GM18498 (cell line): ENCODE results near the gene EDIL3.
"Not testable (repeated sequence)": the region's sequence is repeated elsewhere in the genome, so short reads cannot be mapped to it uniquely, and the experiment has no call there.

Experiments
- ATAC-seq: cut with Tn5 transposase; IDR thresholded peaks from one replicate; pipeline ENCODE4 v1.9.1; 2021; ENCODE audit warnings: mild to moderate bottlenecking, moderate library complexity; ENCODE audit not compliant: unreplicated experiment

EDIL3 gene

DNA sequence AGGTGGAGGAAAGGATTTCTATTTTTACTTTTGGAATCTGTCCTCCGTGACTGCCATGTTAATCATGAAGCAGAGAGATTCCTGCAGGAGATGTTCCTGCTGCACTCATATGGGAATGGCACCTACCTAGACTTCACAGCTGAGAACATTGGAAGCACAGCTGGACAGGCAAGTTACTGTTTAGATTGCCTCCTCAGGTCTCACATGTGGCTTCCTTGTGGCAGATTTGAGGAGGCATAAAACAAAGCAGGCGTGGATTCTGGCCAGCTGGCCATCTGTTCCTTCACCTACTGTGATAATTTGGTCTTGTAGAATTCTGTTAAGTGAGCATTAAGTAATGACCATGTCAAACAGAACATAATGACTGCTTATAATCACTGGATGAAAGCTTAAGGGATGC is 193.4 kb downstream of the EDIL3 start:
- ATAC-seq: no peak

DNA sequence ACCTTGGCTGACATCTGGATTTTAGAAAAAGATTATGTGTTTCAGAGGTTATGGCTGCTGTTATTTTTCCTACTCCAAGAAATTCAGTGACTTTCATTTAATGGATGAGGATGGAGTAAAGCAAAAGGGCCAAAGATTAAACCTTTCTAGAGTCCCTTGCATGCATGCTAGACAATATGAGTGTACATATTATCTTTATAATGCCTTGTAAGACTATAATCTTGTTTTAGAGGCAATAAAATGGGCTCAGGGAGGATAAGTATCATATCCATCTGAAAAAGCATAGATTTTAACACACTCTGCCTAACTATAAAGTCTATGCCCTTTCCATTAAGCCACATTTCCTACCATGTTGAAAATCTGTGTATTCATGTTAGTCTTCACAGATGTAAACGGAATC is 199.8 kb downstream of the EDIL3 start:
- no peak for ATAC-seq

DNA sequence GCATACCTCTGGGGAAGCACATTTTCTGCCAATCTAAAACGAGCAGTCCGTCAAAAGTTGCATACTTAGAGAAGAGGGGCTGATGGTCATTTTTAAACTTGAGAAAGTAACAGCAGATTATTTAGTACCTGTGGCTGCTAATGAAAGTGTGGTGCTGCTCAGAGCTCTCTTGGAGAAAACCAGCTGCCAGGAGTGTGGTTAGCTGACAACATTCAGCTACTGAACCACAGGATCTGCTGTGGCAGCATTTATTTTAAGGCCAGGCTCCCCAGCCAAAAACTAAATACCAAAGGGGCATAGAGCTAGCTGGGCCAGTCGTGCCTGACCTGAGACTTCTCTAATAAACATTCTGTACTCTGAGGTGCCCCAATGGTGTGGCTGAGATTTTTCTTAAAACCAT is 203.6 kb downstream of the EDIL3 start:
- ATAC-seq: no peak

DNA sequence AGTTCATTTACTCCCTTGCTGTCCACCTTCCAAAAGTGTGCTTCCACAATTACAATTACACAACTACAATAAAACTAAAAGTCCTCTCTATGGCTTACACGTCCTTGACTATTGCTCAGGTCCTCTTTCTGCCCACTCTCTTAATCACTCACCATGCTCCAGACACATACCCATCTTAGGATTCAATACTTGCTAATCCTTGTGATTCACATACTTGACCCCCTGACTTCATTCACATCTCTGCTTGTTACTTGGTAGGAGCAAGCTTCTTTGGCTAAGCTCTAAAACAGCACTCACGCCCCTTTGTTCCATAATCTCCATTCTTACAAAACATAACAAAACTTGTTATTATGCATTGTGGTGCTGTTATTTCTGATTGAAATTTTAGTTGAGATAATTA is 215.8 kb downstream of the EDIL3 start:
- no peak for ATAC-seq

DNA sequence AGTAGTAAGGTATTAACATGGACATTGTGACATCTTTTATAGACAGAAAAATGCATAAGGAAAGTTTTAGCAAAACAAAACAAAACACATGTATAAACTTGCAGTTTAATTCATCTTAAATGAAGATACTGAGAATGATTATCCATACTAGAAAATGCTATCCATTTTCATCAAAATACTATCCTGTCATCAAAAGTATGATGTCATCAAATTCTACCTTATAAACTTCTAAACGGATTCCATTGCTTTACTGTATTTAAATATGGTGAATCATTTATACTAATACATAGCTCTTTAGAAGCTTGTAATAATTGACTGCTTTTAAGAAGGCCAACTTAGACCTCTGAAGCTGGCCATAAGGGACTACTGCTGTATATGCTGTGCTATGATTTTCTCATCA is 221.0 kb downstream of the EDIL3 start:
- ATAC-seq: no peak

DNA sequence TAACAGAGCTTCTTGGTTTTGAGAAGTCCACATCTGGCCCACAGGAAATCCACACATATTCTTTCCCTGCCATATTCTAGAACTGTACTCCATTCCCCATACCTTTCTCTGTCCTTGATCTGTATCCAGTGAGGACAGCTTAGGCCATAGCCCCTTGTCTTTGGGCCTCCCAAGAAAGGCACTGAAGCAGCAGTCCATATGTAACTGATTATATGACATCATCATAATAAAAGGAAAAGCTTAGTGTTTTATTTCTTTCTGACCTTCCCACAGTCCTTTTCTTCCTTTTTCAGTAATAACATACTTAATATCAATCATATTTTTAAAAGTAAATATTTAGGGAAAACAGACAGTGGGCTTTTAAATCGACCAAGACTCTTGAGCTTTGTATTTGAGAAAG is 222.0 kb downstream of the EDIL3 start:
- no peak for ATAC-seq

DNA sequence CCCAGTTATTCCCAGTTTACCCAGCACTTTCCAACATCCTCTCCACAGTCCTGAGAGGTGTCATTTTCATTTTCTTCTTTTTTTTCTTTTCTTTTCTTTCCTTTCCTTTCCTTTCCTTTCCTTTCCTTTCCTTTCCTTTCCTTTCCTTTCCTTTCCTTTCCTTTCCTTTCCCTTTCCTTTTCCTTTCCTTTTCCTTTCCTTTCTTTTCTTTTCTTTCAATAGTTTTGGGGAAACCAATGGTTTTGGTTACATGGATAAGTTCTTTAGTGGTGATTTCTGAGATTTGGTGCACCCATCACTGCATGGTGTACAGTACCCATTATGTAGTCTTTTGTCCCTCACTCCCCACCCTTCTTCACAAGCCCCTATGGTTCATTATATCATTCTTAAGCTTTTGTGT is 224.0 kb downstream of the EDIL3 start:
- not testable (repeated sequence) for ATAC-seq

DNA sequence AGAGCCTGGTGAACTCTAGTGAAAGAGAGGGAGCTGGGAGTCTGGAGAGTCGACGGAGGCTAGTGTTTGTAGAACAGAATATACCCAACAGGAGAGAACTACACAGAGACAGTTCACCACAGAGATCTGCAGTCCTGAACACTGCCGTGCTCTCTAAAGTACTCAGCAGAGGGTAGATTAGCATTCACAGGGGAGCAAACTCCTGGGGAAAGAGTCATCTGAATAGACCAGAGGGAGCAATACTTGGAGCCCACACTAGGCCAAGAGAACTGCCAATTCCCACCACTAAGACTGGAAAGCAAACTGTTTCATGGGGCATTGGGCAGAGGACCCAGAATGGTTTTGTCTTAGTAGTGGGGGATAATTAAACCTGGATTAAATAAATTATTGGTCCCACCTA is 235.6 kb downstream of the EDIL3 start:
- no peak for ATAC-seq

DNA sequence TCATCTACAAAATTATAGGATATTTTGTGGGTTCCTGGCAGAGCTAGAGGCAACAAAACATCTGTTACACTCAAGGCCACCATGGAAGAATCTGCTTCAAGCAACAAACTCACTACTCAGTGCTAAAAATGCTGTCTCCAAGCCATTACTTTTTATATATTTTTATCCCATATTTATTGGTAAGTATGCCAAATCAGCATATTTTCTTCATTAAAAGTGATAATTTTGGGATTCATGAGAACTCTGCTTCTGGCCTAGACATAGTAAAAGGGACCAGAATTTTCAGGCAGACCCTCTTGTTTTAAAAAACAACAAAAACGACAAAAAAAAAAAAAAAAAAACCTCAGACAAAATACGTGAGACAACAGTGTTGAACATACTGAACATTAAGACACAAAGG is 236.0 kb downstream of the EDIL3 start:
- no peak for ATAC-seq

DNA sequence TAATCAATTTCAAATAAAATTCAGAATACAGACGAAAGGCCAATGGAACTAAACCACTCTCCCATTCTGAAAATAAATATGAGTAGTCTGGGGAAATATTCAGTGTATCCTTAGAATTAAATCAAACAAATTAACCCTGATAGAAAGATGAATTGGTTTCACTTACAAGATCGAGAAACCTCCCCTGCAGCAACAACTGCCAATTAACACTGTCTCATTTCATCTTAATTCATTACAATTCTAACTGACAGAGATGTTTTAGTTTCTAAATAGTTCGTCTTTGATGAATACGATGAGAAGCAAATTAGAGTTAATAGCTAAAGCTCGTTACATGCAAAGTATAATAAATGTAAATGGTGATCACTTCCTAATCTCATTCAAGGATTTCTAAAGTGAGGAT is 247.1 kb downstream of the EDIL3 start:
- no peak for ATAC-seq

DNA sequence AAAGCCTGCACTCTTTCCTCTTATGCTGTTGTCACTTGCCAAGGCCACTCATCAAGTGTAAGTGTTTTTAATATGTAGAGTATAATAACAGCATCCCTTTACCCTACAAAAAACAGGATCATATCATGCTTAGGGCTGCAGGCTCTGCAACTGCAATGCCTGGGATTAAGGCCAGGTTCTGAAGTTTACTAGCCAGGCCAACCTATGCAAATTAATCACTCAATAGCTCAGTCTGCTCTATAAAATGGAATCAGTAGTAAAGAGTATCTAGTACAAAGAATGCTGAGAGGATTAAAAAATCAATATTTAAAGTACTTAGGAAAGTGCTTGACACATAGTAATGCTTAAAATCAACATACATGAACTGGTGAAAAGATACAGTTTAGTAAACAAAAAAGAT is 253.3 kb downstream of the EDIL3 start:
- ATAC-seq: no peak

DNA sequence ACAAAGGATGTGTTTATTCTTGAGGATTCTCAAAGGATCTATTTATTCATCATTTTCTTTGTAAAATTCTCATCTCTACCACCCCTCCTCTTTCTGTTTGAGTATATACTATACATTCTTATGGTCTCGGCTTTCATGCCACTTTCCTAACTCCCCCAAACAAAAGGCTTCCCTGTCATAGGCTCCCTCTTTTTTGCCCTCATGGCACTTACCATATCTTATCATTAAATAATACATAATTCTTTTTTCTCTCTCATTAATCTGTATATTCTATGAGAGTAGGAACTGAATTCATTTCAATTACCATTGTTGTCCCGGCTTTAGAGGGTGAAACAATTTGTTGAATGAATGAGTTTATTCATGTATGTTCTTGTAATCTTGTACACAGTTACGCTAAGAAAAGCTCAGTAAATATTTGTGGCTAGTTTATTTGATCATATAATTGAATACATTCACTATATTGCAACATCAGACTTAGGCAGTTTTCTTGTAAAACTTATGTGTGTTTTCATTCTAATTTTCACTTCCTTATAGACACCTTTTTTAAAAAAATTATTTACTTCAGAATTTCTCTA is 254.6 kb downstream of the EDIL3 start:
- ATAC-seq: no peak

DNA sequence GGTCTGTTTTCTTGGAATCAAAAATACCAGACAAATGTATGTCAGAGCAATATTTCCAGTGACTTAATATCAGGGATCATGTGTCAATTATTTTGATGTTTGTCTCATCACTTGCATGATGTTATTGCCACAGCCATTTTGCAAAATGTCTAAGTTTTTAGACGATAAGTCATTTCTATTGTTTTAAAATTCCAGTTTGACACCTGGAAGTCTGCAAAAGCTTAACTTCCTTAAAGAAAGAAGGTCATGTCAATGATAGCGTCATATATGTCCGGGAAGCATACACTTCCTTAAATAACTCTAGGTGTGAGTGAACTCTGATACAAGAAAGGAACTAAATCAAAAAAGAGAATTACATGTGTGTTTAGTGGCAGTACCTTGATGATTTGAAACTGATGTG is 259.5 kb downstream of the EDIL3 start:
- ATAC-seq: no peak

DNA sequence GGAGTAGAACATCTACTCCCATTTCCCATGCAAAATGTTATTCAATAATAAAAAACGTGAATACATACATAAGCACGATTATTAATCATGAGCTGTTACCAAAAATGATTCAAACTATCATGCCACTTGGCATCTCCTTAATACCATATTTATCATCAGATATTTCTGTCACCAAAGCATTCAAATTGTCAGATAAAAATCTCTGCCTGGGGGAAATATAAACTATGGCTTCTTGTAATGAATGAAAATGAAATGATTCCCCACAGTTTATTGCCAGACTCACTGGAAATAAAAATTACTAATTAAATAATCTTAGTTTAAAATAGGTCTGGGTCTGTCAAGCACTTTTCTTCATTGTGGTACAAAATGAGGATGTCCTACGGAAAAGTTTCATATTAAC is 265.4 kb downstream of the EDIL3 start:
- no peak for ATAC-seq

DNA sequence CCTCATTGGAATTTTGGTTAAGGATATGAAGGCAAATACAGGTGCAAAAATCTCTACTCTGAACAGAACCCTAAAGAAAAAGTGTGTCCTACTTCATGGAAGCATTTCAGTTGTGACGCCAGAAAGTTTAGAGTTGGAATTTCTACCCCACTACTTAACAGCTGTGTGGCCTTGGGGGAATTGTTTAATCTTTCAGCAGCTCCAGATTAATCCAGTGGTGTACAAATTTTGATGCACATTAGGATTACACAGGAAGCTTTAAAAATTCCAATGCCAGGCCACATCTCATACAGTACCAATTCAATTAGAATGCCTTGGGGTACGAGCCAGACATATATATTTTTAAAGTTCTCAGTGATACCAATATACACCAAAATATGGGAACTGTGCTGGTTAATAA is 266.1 kb downstream of the EDIL3 start:
- no peak for ATAC-seq

DNA sequence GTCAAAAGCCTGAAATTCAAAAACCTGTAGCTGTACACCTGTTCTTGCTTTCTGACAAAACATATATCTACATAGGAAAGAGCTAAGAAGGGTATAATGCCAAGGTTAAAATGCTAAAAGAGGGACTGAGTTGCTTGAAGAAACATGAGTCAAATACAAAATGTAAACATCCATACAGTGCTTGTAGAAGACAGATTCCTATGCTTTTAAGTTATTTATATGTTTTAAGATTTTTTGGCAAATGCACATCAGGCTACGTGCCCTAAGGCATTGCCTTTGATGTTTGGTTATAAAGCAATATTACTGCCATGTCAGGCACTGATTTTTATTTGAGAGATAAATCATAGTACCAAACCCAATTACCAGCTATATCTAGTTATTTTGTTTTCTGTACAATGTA is 269.0 kb downstream of the EDIL3 start:
- no peak for ATAC-seq

DNA sequence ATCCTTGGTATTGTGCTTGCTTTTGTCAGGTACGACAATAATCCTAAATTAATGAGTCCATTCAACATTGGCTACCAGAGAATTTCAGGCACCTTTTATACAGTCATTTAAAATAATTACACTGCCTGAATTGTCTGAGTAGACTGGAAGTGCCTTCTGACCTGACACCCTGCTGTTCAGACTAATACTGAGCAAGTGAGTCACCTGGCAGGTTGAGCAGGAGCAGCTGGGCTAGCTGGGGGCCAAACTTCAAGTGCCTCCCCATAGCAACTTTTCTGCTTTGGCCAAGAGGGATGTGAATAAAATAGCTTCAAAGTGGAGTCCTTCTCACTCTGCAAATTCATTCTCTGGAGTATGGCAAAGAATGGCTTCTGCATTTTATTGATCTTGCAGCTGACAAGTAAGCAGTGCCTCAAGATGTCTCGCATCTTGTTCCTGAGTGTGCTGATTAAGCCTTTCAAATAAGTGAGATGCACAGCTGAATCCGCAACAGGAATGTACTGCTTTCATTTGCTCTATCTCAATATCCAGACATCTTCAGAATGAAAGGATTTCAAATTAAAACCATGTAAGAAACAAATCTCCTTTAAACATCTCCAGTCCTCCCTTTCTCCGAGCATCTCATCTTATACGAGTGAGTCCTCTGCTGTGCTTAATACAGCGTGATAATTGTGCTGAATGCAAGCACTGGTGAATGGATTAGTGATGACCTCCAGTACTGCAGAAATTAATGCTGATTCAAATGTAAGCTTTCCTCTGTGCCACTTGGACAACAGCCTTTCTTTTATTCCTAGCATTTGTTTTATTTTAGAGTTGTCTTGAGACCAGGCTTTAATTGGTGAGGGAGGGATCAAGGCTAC is 271.2 kb downstream of the EDIL3 start:
- no peak for ATAC-seq

DNA sequence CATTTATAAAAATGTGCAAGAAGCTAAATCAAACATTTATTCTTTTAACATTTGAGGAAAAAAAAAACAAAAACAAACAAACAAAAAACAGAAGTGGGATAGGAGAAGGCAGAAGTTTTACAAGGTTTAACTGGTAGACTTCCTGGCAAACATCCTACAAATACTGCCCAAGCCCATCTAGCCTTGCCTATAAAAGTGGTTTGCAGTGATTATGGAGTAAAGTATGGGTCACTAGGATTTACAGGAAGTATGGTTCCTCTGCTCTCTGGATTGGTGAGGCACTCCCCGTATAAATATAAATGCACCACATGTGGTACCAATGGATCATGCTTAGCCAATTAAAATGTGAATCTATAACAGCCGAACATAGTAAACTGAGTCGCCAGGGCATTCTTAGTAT is 291.9 kb downstream of the EDIL3 start:
- ATAC-seq: no peak

DNA sequence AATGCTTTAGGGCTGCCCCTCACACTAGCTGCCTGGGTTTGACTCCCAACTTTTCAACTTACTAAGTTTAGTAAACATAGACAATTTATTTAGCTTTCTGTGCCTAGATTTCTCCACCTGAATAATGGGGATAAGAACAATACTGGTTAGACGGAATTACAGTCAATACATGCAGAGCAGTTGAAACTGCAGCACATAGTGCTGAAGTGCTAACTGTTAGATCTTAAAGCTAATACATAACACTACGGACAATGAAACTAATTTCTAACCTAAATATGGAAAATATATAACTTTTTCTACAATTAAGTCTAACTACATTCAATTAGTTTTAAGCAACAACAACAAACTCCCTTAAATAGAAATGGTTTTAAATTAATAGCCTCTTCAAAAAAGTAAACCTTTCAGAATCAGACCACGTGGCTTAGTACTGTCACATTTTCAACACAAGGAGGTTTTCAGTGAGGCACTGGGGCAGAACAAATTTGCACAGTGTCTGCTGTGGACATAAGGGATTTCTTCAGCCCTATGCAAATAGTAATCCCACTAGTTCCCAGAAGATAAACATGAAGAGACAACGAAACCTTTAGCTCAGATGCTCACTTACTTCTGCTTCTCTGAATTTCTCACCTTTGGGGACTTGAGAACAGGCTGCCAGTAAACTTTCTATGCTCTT is 293.4 kb downstream of the EDIL3 start:
- ATAC-seq: no peak

DNA sequence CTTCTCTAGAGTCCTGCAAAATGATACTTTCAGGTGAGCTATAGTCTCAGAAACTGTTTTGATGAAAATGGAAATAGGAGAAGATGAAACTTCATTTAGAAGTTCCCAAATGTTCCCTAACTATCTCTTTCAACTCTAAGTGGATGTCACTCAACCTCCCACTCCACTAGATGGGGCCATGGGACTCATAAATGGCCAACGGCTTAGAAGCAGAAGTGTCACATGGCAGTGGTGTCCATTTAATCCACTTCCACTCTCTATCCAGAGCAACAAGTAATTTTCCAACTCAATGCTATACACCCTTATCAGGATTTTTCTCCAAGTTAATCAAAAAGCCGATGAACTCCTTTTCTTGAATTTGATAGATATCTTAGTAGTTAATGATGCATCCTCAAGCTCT is 295.7 kb downstream of the EDIL3 start:
- no peak for ATAC-seq

DNA sequence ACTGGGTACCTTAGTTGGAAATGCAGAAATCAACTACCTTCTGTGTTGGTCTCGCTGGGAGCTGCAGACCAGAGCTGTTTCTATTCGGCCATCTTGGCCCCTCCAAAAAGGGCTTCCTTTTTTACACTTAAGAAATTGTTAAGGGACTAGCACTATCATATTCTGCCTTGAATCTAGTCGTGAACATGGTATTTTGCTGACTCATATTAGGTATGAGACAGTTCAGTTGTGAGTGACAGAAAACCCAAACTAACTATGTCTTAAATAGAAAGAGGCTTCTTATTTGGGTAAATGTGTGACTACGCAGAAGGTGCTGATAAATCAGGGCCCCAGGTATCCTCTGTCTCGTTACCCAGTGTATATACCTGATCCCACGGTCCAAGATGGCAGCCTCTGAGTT is 298.2 kb downstream of the EDIL3 start:
- ATAC-seq: no peak

DNA sequence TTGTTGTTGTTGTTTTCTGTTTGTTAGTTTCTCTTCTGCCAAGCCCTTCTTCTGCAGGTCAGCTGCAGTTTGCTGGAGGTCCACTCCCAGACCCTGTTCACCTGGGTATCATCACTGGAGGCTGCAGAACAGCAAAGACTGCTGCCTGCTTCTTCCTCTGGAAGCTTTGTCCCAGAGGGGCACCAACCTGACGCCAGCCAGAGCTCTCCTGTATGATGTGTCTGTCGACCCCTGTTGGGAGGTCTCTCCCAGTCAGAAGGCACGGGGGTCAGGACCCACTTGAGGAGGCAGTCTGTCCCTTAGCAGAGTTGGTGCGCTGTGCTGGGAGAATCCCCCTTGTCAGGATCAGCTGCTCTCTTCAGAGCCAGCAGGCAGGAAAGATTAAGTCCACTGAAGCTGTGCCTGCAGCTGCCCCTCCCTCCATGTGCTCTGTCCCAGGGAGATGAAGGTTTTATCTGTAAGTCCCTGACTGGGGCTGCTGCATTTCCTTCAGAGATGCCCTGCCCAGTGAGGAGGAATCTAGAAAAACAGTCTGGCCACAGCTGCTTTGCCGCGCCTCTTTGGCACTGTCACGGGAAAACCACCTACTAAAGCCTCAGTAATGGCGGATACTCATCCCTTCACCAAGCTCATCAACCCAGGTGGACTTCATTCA is 299.2 kb downstream of the EDIL3 start:
- ATAC-seq: no peak
